Natural killer cell (primary cell): ENCODE results near the gene DDIT4. TPM values are rescaled to one million over a fixed set of nuclear protein-coding genes. Genes with fewer than 3 reads are reported as not detected.

ENCODE experiments used
- ATAC-seq, 3 donors: fragments of 150-1000 bp in 2 of 3; fragments of 200-7000 bp in 1 of 3; cut with Tn5 transposase; 1 replicate in 1 of 3; 2 replicates in 2 of 3; pipeline ENCODE4 v1.10.0; 2021; ENCODE audit warnings: mild to moderate bottlenecking in 2 of 3, moderate library complexity in 2 of 3
- DNase-seq, 2 donors: peaks; one replicate each; pipeline versions ENCODE4 v3.0.0 to v3.0.0-alpha.2; 2013 to 2021; ENCODE audit warnings: mixed read lengths in 1 of 2
- H3K27ac ChIP-seq: one replicate; pipeline ENCODE4 v1.5.1; 2013; ENCODE audit warnings: mild to moderate bottlenecking, low read length
- H3K27me3 ChIP-seq: one replicate; pipeline ENCODE4 v1.6.1; 2013; ENCODE audit warnings: low read length; ENCODE audit not compliant: control insufficient read depth, insufficient read depth
- H3K36me3 ChIP-seq: one replicate; pipeline ENCODE4 v1.6.1; 2013; ENCODE audit warnings: low read length; ENCODE audit not compliant: control insufficient read depth, insufficient read depth
- H3K4me1 ChIP-seq: one replicate; pipeline ENCODE4 v1.6.1; 2013; ENCODE audit warnings: low read length; ENCODE audit not compliant: control insufficient read depth, insufficient read depth
- H3K4me3 ChIP-seq: one replicate; pipeline ENCODE4 v1.5.1; 2013; ENCODE audit warnings: low read length
- H3K9me3 ChIP-seq: one replicate; pipeline ENCODE4 v1.6.1; 2013; ENCODE audit warnings: low read length; ENCODE audit not compliant: control insufficient read depth, insufficient read depth
- H3K27ac Mint-ChIP-seq, 2 donors: one replicate each; pipeline ENCODE4 v1.8.0; 2022; ENCODE audit warnings: mild to moderate bottlenecking in 2 of 2, mixed read lengths in 2 of 2, moderate library complexity in 1 of 2
- H3K27me3 Mint-ChIP-seq, 2 donors: one replicate each; pipeline ENCODE4 v1.8.0; 2022; ENCODE audit warnings: low read depth in 2 of 2, mixed read lengths in 2 of 2
- H3K36me3 Mint-ChIP-seq: one replicate; pipeline ENCODE4 v1.8.0; 2022; ENCODE audit warnings: mixed read lengths
- H3K4me1 Mint-ChIP-seq, 2 donors: one replicate each; pipeline ENCODE4 v1.8.0; 2022; ENCODE audit warnings: mixed read lengths in 2 of 2
- H3K4me3 Mint-ChIP-seq: one replicate; pipeline ENCODE4 v1.8.0; 2022; ENCODE audit warnings: mild to moderate bottlenecking, moderate library complexity, mixed read lengths
- H3K9me3 Mint-ChIP-seq, 2 donors: one replicate each; pipeline ENCODE4 v1.8.0; 2022; ENCODE audit warnings: mixed read lengths in 2 of 2
- WGBS: methylation state at CpG from one replicate; pipeline ENCODE4 v1.1.7; 2013; ENCODE audit warnings: missing lambda C conversion rate; ENCODE audit not compliant: insufficient coverage; 5-methylcytosine and 5-hydroxymethylcytosine counted together
- intact Hi-C: fragments of 100-400 bp; cut with micrococcal nuclease; formaldehyde crosslinking; loops from one replicate; pipeline ENCODE4 v1.14.2; 2022
- total RNA-seq, 4 donors: library from RNA; stranded (reverse); fragments of 120-200 nt in 1 of 4; gene quantifications; one replicate each; pipeline versions ENCODE4 v1.2.3 to v1.2.4, GENCODE V29; 2013 to 2022
- TF ChIP-seq, protein P1 (sequence below): fragments of 200-600 bp; IDR thresholded peaks from one replicate; pipeline ENCODE4 v1.8.0; 2022; ENCODE audit warnings: antibody characterized with exemption

DDIT4 gene
- total RNA-seq, 3 donors from 2014 or later (not counting 1 experiment from before 2014, with no cell fraction given): 174 to 232 (median 200) TPM

DNA sequence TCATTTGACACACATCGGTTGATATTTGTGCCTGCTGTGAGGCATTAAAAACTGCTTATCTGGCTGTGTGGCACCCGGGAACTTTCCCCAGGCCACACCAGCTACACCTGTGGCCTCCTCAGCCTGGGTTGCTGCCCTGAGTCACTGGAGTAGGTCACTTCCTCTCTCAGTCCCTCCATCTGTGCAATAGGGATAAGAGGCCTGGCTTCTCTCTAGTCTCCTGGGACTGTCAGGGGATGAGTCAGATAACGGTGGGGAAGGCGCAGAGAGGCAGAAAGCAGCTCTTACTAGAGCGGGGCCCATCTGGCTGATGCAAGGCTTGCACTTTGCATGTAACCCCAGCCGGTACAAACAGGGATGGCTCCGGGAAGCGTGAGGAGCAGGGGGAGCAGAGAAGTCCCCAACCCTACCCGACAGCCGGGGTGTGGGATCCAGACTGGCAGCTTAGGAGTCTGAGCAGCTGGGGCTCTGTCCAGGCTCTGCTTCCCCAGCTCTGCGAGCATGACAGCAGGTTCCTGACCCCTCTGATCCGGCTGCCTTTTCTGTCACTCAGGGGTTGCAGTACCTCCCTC is 47.0 kb downstream of the DDIT4 start:
- no peaks in the 10 kb centered on the region for H3K9me3 Mint-ChIP-seq
- TF ChIP-seq, protein P1, sequence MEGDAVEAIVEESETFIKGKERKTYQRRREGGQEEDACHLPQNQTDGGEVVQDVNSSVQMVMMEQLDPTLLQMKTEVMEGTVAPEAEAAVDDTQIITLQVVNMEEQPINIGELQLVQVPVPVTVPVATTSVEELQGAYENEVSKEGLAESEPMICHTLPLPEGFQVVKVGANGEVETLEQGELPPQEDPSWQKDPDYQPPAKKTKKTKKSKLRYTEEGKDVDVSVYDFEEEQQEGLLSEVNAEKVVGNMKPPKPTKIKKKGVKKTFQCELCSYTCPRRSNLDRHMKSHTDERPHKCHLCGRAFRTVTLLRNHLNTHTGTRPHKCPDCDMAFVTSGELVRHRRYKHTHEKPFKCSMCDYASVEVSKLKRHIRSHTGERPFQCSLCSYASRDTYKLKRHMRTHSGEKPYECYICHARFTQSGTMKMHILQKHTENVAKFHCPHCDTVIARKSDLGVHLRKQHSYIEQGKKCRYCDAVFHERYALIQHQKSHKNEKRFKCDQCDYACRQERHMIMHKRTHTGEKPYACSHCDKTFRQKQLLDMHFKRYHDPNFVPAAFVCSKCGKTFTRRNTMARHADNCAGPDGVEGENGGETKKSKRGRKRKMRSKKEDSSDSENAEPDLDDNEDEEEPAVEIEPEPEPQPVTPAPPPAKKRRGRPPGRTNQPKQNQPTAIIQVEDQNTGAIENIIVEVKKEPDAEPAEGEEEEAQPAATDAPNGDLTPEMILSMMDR: no peak
- WGBS: 34% methylated on average over 12 of the region's 12 CpGs
- intact Hi-C loops: loop anchor here (1.0 kb wide), 3 partner anchors 11 to 59 kb away; no protein-coding TSS in a partner anchor
- H3K4me3 Mint-ChIP-seq: peak overlapping the region; percentile 75
- H3K36me3 Mint-ChIP-seq: no peaks in the 10 kb centered on the region
- Histone ChIP-seq H3K4me3 (no peak overlapping the region), H3K27ac (peak overlapping the region; percentile 95), H3K4me1 (peaks cover 88% of the 10 kb centered on the region), H3K9me3 (no peaks in the 10 kb centered on the region), H3K27me3 (no peaks in the 10 kb centered on the region), H3K36me3 (no peaks in the 10 kb centered on the region)
- DNase-seq: peak; percentile 48 to 72
- H3K27me3 Mint-ChIP-seq: no peaks in the 10 kb centered on the region
- ATAC-seq: peak; percentile 2 to 42 (median 28)
- H3K27ac Mint-ChIP-seq: peak overlapping the region; percentile 85 to 97
- peaks cover 47 to 60% of the 10 kb centered on the region in 2 donors for H3K4me1 Mint-ChIP-seq

DNA sequence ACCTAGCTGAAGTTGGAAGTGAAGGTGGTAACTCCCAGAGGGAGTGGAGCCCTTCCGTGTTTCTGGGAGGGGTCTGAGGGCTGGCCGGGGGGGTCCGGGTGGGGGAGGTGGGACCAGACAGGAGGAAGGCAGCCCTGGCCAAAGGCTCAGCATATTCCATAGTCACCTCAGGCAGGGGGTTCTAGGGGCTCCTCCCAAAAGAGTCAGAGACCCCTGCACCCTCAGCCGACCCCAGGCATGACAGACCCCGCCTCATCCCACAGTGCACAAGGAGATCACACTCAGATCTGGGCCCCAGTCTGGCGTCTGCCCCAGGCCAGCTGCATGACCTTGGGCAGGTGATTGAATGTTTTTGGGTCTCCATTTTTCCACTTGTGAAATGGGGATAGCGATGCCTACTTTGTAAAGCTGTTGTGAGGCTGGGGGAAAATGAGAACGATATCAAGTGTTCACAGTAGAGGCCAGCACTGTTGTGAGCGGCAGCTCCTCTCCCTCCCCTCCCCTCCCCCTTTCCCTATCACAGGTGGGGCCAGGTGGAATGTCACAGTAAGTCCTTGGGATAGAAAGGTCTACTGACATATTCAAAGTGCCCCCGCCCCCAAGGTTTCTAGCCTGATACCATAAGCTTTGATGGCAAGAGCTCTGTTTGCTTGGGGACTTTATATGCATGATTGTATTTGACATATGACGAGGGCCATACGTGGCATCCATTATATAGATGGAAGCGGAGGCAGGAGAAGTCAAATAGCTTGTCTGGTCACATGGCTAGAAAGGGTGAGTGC is 47.7 kb downstream of the DDIT4 start:
- Mint-ChIP-seq H3K4me1 (peaks cover 44 to 57% of the 10 kb centered on the region in 2 donors), H3K9me3 (no peaks in the 10 kb centered on the region), H3K27me3 (no peaks in the 10 kb centered on the region), H3K4me3 (no peak overlapping the region), H3K27ac (peak overlapping the region; percentile 85 to 97), H3K36me3 (no peaks in the 10 kb centered on the region)
- no peak for DNase-seq
- intact Hi-C loops: no loop called here
- TF ChIP-seq, protein P1: no peak
- Histone ChIP-seq H3K36me3 (no peaks in the 10 kb centered on the region), H3K4me3 (no peak overlapping the region), H3K9me3 (no peaks in the 10 kb centered on the region), H3K27ac (peak overlapping the region; percentile 95), H3K27me3 (no peaks in the 10 kb centered on the region), H3K4me1 (peaks cover 81% of the 10 kb centered on the region)
- WGBS: 80% methylated on average over 11 of the region's 13 CpGs
- no peak for ATAC-seq

DNA sequence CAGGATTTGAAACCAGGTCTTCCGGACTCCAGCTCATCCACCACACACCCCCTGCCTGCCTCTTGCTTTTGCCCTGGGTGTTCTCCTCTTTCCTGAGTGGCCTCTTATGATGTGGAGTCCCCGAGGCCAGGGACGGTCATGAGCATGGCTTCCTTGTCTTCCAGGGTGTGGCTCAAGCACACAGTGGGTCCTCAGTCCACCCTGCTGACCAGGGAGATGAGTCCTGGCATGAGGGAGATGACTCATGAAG is 48.2 kb downstream of the DDIT4 start:
- intact Hi-C loops: no loop called here
- ATAC-seq (no peak), DNase-seq (no peak)
- TF ChIP-seq, protein P1: no peak
- Histone ChIP-seq H3K27ac (no peak overlapping the region), H3K4me1 (peaks cover 81% of the 10 kb centered on the region), H3K9me3 (no peaks in the 10 kb centered on the region), H3K4me3 (no peak overlapping the region), H3K36me3 (no peaks in the 10 kb centered on the region), H3K27me3 (no peaks in the 10 kb centered on the region)
- Mint-ChIP-seq H3K36me3 (no peaks in the 10 kb centered on the region), H3K27ac (peak overlapping the region in 1 of 2 donors; percentile 48), H3K4me3 (no peak overlapping the region), H3K4me1 (peaks cover 47 to 58% of the 10 kb centered on the region in 2 donors), H3K27me3 (no peaks in the 10 kb centered on the region), H3K9me3 (no peaks in the 10 kb centered on the region)
- 96% methylated on average over 3 of the region's 3 CpGs for WGBS
